ENCODE results near the gene FBXL17. TPM values are rescaled to one million over a fixed set of nuclear protein-coding genes. Genes with fewer than 3 reads are reported as not detected.

Gene FBXL17
- total and polyA plus RNA-seq, 9 of the 15 experiments (the other 6 are each of a cell fraction or from before 2014, with no cell fraction given): 0.32 to 5.4 (median 1.8) TPM

- Histone ChIP-seq H3K4me3 (no peak overlapping the region), H3K27me3 (ENCODE audit: control insufficient read depth in 2 of 2, insufficient read depth in 2 of 2, low read length in 2 of 2) (peaks cover 0 to 5% of the 10 kb centered on the region in 2 experiments; a peak in 1 of 5 replicates), H4K20me1 (replicated peaks; ENCODE audit: control insufficient read depth, insufficient read depth, low read length) (no peaks in the 10 kb centered on the region), H3K79me2 (ENCODE audit: control insufficient read depth, insufficient read depth, low read length) (no peaks in the 10 kb centered on the region), H3K27ac (ENCODE audit: extremely low read depth, low read depth, low read length) (no peak overlapping the region), H3K4me1 (replicated peaks in 1 of 2; ENCODE audit: control insufficient read depth in 2 of 2, insufficient read depth in 2 of 2, low read length in 2 of 2) (no peaks in the 10 kb centered on the region), H2AFZ (ENCODE audit: low read depth, low read length) (no peak overlapping the region), H3K9me3 (replicated peaks; ENCODE audit: control insufficient read depth, insufficient read depth, low read depth, low read length) (no peaks in the 10 kb centered on the region), H3K9ac (ENCODE audit: insufficient read depth in 1 of 2, low read depth in 2 of 2, low read length in 2 of 2) (no peak overlapping the region), H3K9me1 (ENCODE audit: control insufficient read depth, insufficient read depth, low read length) (no peaks in the 10 kb centered on the region), H3K4me2 (ENCODE audit: insufficient read depth, low read length) (no peak overlapping the region), H3K36me3 (ENCODE audit: control insufficient read depth, insufficient read depth, low read length) (no peaks in the 10 kb centered on the region)
- BruUV-seq (replicated peaks): no TSS peak
- ATAC-seq (no peak), FAIRE-seq (no peak), DNase-seq (ENCODE audit: extremely low read depth in 1 of 4, low spot score in 3 of 4) (no peak)
- 0% methylated on average over 8 of the region's 8 CpGs for WGBS (ENCODE audit: insufficient coverage, low coverage, missing lambda C conversion rate)
- in situ Hi-C loops (cut with MboI) (no loop called here), intact Hi-C loops (cut with micrococcal nuclease) (no loop called here)
- TF ChIP-seq ZNF41 (CRISPR knock-in tag; conservative IDR thresholded peaks at IDR 0.05) (no peak), ZNF134 (CRISPR knock-in tag; conservative IDR thresholded peaks at IDR 0.05) (no peak)
- ChIA-PET POLR2A (interaction anchor here (1.0 kb wide), 2 partner anchors 19 to 73 kb away, joined by 3 read pairs; no protein-coding TSS in a partner anchor), CTCF (ENCODE audit: low intra/inter-chr PET ratio) (no interaction called here)
Observed at GRCh38 chr5:108418197-108418596, 36.3 kb upstream of the FBXL17 start.

DNA sequence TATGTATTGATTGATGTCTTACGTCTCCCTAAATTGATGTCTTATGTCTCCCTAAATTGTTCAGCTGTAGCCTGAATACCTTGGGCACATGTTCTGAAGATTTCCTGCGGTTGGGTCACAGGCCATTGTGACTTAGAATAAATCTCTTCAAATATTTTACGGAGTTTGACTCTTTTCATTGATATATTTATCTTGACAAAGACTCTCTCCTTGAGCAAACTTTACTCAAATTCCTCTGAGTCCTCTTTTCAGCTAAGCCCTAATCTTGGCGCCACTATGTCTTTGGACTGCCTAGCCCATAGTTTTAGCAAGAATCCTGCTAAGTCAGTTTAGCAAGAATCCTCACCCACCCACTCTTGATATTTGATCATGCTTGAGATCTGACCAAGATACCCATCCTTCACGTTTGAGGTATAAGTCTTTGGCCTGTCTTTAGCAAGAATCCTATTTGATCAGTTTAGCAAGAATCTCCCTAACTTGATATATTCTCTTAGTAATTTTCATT is 35.3 kb upstream of the FBXL17 start:
- H2AFZ ChIP-seq (ENCODE audit: low read depth, low read length): no peak overlapping the region
- ChIA-PET CTCF (ENCODE audit: low intra/inter-chr PET ratio) (no interaction called here), POLR2A (no interaction called here)
- H4K20me1 ChIP-seq (replicated peaks; ENCODE audit: control insufficient read depth, insufficient read depth, low read length): no peaks in the 10 kb centered on the region
- FAIRE-seq (no peak), ATAC-seq (no peak), DNase-seq (ENCODE audit: extremely low read depth in 1 of 4, low spot score in 3 of 4) (no peak)
- WGBS (ENCODE audit: insufficient coverage, low coverage, missing lambda C conversion rate): 0% methylated on average over 5 of the region's 5 CpGs
- in situ Hi-C loops (cut with MboI): no loop called here
- BruUV-seq (replicated peaks): no TSS peak
- H3K4me3 ChIP-seq: no peak overlapping the region
- H3K9ac ChIP-seq (ENCODE audit: insufficient read depth in 1 of 2, low read depth in 2 of 2, low read length in 2 of 2): no peak overlapping the region
- intact Hi-C loops (cut with micrococcal nuclease): no loop called here
- H3K9me3 ChIP-seq (replicated peaks; ENCODE audit: control insufficient read depth, insufficient read depth, low read depth, low read length): no peaks in the 10 kb centered on the region
- H3K4me1 ChIP-seq (replicated peaks in 1 of 2; ENCODE audit: control insufficient read depth in 2 of 2, insufficient read depth in 2 of 2, low read length in 2 of 2): no peaks in the 10 kb centered on the region
- no peaks in the 10 kb centered on the region for H3K79me2 ChIP-seq (ENCODE audit: control insufficient read depth, insufficient read depth, low read length)
- peaks cover 0 to 5% of the 10 kb centered on the region in 2 experiments; a peak in 1 of 5 replicates for H3K27me3 ChIP-seq (ENCODE audit: control insufficient read depth in 2 of 2, insufficient read depth in 2 of 2, low read length in 2 of 2)
- H3K27ac ChIP-seq (ENCODE audit: extremely low read depth, low read depth, low read length): no peak overlapping the region
- no peaks in the 10 kb centered on the region for H3K9me1 ChIP-seq (ENCODE audit: control insufficient read depth, insufficient read depth, low read length)
- TF ChIP-seq, protein P1, sequence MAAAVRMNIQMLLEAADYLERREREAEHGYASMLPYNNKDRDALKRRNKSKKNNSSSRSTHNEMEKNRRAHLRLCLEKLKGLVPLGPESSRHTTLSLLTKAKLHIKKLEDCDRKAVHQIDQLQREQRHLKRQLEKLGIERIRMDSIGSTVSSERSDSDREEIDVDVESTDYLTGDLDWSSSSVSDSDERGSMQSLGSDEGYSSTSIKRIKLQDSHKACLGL (CRISPR knock-in tag; IDR thresholded peaks at IDR 0.05; ENCODE audit: borderline replicate concordance, poor library complexity, severe bottlenecking): no peak
- no peak for TF ChIP-seq HDAC3 (IDR thresholded peaks at IDR 0.05; ENCODE audit: borderline replicate concordance, partially characterized antibody)
- H3K4me2 ChIP-seq (ENCODE audit: insufficient read depth, low read length): no peak overlapping the region
- H3K36me3 ChIP-seq (ENCODE audit: control insufficient read depth, insufficient read depth, low read length): no peaks in the 10 kb centered on the region

Data from K562 (cell line).